AG04449 (cell line): ENCODE results near the gene GJA1.

Source experiments
- CTCF ChIA-PET: fragments of 350-600 bp; formaldehyde crosslinking; extraction: SDS; loops from one replicate; lab custom pipeline; 2021; ENCODE audit warnings: antibody characterized with exemption; lab: Yijun Ruan, JAX
- POLR2A ChIA-PET: fragments of 400-600, 350-600 bp; formaldehyde crosslinking; extraction: SDS; loops from one replicate; lab custom pipeline; 2020; ENCODE audit warnings: antibody characterized with exemption, inconsistent platforms; lab: Yijun Ruan, JAX
- DNase-seq: peaks from one replicate; pipeline ENCODE4 v3.0.0-alpha.2; 2010; ENCODE audit warnings: low read depth, low spot score
- H3K4me3 ChIP-seq: 2 replicates; pipeline ENCODE4 v1.5.1; 2011; ENCODE audit warnings: low read depth, mild to moderate bottlenecking, control low read depth, low read length
- CTCF ChIP-seq: IDR thresholded peaks from one replicate; pipeline ENCODE4 v1.5.1; 2011; ENCODE audit warnings: mild to moderate bottlenecking, moderate library complexity, low read length, control low read depth, inconsistent platforms; ENCODE audit not compliant: insufficient read depth; ENCODE audit errors: missing control alignments

Gene GJA1

GRCh38 chr6:121399966-121400365 lies 35.5 kb upstream of the GJA1 start:
- DNase-seq: no peak
- ChIA-PET CTCF (interaction anchor here (1.1 to 7.1 kb wide), 5 partner anchors 42 to 785 kb away, joined by 3 to 43 read pairs (median 4); no protein-coding TSS in a partner anchor), POLR2A (no interaction called here)
- no peak for TF ChIP-seq CTCF
- no peak overlapping the region for H3K4me3 ChIP-seq

GRCh38 chr6:121403964-121404363 lies 31.5 kb upstream of the GJA1 start:
- no peak for DNase-seq
- ChIA-PET CTCF (interaction anchor here (1.7 to 7.1 kb wide), 2 partner anchors 26 to 348 kb away, joined by 4 to 43 read pairs; no protein-coding TSS in a partner anchor), POLR2A (no interaction called here)
- H3K4me3 ChIP-seq: no peak overlapping the region
- no peak for TF ChIP-seq CTCF

GRCh38 chr6:121405306-121405705 lies 30.1 kb upstream of the GJA1 start:
- DNase-seq: no peak
- ChIA-PET CTCF (no interaction called here), POLR2A (no interaction called here)
- no peak for TF ChIP-seq CTCF
- no peak overlapping the region for H3K4me3 ChIP-seq

- H3K4me3 ChIP-seq: no peak overlapping the region
- no peak for DNase-seq
- no peak for TF ChIP-seq CTCF
- POLR2A ChIA-PET: no interaction called here
- CTCF ChIA-PET: no interaction called here
Observed at GRCh38 chr6:121408321-121408720, 27.1 kb upstream of the GJA1 start.

- ChIA-PET CTCF (interaction anchor here (1.3 to 1.7 kb wide), 2 partner anchors 13 to 17 kb away, joined by 6 to 9 read pairs; no protein-coding TSS in a partner anchor), POLR2A (no interaction called here)
- TF ChIP-seq CTCF: no peak
- no peak overlapping the region for H3K4me3 ChIP-seq
- no peak for DNase-seq
Observed at GRCh38 chr6:121413879-121414278, 21.6 kb upstream of the GJA1 start.

GRCh38 chr6:121418346-121418745 lies 17.1 kb upstream of the GJA1 start:
- no peak for TF ChIP-seq CTCF
- no peak for DNase-seq
- ChIA-PET CTCF (interaction anchor here (0.7 to 1.0 kb wide), 3 partner anchors 12 to 767 kb away, joined by 3 read pairs; no protein-coding TSS in a partner anchor), POLR2A (no interaction called here)
- no peak overlapping the region for H3K4me3 ChIP-seq
